Ovary (tissue), 3 donors: ENCODE data around the gene GPSM1.

ENCODE experiments used
- POLR2A ChIP-seq: fragments of 450-650 bp; IDR thresholded peaks from one replicate; pipeline ENCODE4 v1.6.1; 2017; ENCODE audit warnings: antibody characterized with exemption, mild to moderate bottlenecking, moderate library complexity
- TF ChIP-seq, protein P1 (sequence below), 3 donors: fragments of 450-650 bp in 2 of 3; fragments of 200-600 bp in 1 of 3; IDR thresholded peaks; one replicate each; pipeline versions ENCODE4 v1.5.1 to v1.8.0; 2016 to 2022; ENCODE audit warnings: antibody characterized with exemption in 3 of 3, mild to moderate bottlenecking in 1 of 3
- donor health status: DM: no; HTN: no; CAD: no.

DNA sequence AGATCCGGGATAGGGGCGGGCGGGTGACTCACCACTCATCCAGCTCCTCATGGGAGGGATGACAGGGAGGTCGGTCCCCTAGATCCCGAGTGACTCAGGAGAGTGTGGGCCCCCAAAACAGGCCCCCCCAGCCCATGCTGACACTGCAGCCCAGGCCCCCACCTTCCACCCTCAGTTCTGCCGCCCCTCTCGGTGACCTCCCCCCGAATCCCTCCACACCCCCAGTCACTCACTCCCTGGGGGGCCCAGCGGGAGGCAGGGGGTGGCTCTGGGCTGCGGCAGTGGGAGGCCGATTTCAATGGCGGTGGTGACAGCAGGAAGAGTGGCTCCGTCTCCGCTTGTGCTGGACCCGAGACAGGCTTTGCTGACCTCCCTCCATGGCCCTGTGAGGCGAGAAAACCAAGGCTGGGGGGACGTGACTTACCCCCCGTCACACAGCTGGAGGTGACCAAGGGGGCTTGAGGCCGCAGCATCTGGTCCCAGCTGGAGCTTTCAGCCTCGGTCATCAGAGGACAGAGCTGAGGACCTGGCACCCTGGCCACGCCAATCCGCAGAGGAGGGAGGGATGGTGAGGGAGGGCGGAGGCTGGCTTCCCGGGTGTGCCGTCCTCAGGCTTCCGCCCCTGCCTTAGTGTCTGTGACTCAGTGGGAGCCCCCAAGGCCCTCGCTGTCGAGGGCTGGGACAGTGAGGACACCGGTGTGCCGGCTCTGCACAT is 9.0 kb downstream of the GPSM1 start:
- TF ChIP-seq, protein P1, sequence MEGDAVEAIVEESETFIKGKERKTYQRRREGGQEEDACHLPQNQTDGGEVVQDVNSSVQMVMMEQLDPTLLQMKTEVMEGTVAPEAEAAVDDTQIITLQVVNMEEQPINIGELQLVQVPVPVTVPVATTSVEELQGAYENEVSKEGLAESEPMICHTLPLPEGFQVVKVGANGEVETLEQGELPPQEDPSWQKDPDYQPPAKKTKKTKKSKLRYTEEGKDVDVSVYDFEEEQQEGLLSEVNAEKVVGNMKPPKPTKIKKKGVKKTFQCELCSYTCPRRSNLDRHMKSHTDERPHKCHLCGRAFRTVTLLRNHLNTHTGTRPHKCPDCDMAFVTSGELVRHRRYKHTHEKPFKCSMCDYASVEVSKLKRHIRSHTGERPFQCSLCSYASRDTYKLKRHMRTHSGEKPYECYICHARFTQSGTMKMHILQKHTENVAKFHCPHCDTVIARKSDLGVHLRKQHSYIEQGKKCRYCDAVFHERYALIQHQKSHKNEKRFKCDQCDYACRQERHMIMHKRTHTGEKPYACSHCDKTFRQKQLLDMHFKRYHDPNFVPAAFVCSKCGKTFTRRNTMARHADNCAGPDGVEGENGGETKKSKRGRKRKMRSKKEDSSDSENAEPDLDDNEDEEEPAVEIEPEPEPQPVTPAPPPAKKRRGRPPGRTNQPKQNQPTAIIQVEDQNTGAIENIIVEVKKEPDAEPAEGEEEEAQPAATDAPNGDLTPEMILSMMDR (IDR thresholded peaks at IDR 0.05), result no peak
- TF ChIP-seq POLR2A, result no peak
